Chondrocyte (in vitro differentiated cells): ENCODE measurements around the gene GPSM3. TPM values are rescaled to one million over a fixed set of nuclear protein-coding genes. Genes with fewer than 3 reads are reported as not detected.
A peak's percentile ranks its signal among the peaks of the same experiment; 100 is the strongest.

Experiments
- DNase-seq: peaks from one replicate; pipeline ENCODE4 v3.0.0; 2021; ENCODE audit warnings: mixed read lengths, low spot score
- H3K27ac Mint-ChIP-seq: one replicate; pipeline ENCODE4 v1.8.0; 2021; ENCODE audit warnings: mild to moderate bottlenecking, moderate library complexity, mixed read lengths; ENCODE audit not compliant: unreplicated experiment
- H3K27me3 Mint-ChIP-seq: 2 replicates; pipeline ENCODE4 v1.8.0; 2021; ENCODE audit warnings: low read depth, mixed read lengths
- H3K36me3 Mint-ChIP-seq: 2 replicates; pipeline ENCODE4 v1.8.0; 2021; ENCODE audit warnings: low read depth, mixed read lengths
- H3K4me1 Mint-ChIP-seq: 2 replicates; pipeline ENCODE4 v1.8.0; 2021; ENCODE audit warnings: low read depth, mild to moderate bottlenecking, mixed read lengths
- H3K4me3 Mint-ChIP-seq: one replicate; pipeline ENCODE4 v1.8.0; 2021; ENCODE audit warnings: mild to moderate bottlenecking, moderate library complexity, mixed read lengths; ENCODE audit not compliant: unreplicated experiment
- H3K9me3 Mint-ChIP-seq: 2 replicates; pipeline ENCODE4 v1.8.0; 2021; ENCODE audit warnings: low read depth, mixed read lengths
- CTCF ChIP-seq: fragments of 200-600 bp; sonication (generic); IDR thresholded peaks from 2 replicates; pipeline ENCODE4 v1.5.0; 2021; ENCODE audit warnings: antibody characterized with exemption, mild to moderate bottlenecking, moderate library complexity
- total RNA-seq: library from RNA; stranded (reverse); gene quantifications from 3 replicates; pipeline ENCODE4 v1.2.1, GENCODE V29; 2021

Gene GPSM3
- total RNA-seq, 1 donor from 2014 or later: 5.6 TPM

GRCh38 chr6:32158052-32158451 lies 34.4 kb downstream of the GPSM3 start:
- Mint-ChIP-seq H3K27ac (no peak overlapping the region), H3K4me1 (peaks cover 17% of the 10 kb centered on the region), H3K27me3 (no peaks in the 10 kb centered on the region), H3K36me3 (peaks cover 19% of the 10 kb centered on the region), H3K4me3 (no peak overlapping the region), H3K9me3 (no peaks in the 10 kb centered on the region)
- DNase-seq: no peak
- TF ChIP-seq CTCF: no peak

- no peaks in the 10 kb centered on the region for H3K9me3 Mint-ChIP-seq
- DNase-seq: no peak
- no peak for TF ChIP-seq CTCF
- H3K27ac Mint-ChIP-seq: no peak overlapping the region
- no peaks in the 10 kb centered on the region for H3K27me3 Mint-ChIP-seq
- peaks cover 16% of the 10 kb centered on the region for H3K36me3 Mint-ChIP-seq
- H3K4me3 Mint-ChIP-seq: no peak overlapping the region
- H3K4me1 Mint-ChIP-seq: peaks cover 29% of the 10 kb centered on the region
These were observed 35.6 kb downstream of the GPSM3 start for GRCh38 chr6:32156891-32157290.

- peak overlapping the region; percentile 99 for H3K27ac Mint-ChIP-seq
- H3K27me3 Mint-ChIP-seq: no peaks in the 10 kb centered on the region
- peak overlapping the region; percentile 99 for H3K4me3 Mint-ChIP-seq
- H3K36me3 Mint-ChIP-seq: peaks cover 16% of the 10 kb centered on the region
- DNase-seq: no peak
- peak; percentile 82 for TF ChIP-seq CTCF
- H3K4me1 Mint-ChIP-seq: peaks cover 33% of the 10 kb centered on the region
- H3K9me3 Mint-ChIP-seq: no peaks in the 10 kb centered on the region
These were observed 37.8 kb downstream of the GPSM3 start for GRCh38 chr6:32154514-32155161.

- no peaks in the 10 kb centered on the region for H3K9me3 Mint-ChIP-seq
- DNase-seq: peak; percentile 97
- H3K4me1 Mint-ChIP-seq: peaks cover 33% of the 10 kb centered on the region
- peak within 1 kb of the TSS; percentile 99 for H3K27ac Mint-ChIP-seq
- peak; percentile 72 for TF ChIP-seq CTCF
- H3K27me3 Mint-ChIP-seq: no peaks in the 10 kb centered on the region
- peaks cover 16% of the 10 kb centered on the region for H3K36me3 Mint-ChIP-seq
- peak within 1 kb of the TSS; percentile 99 for H3K4me3 Mint-ChIP-seq
These were observed 38.6 kb downstream of the GPSM3 start, which contains the start of gene PPT2 for GRCh38 chr6:32153564-32154513. Gene PPT2 (plus strand): TSS chr6:32154141. CDS start chr6:32154595, 454 bp downstream.
